ENCODE results near the gene NAXE.
"Not testable (repeated sequence)": the region's sequence is repeated elsewhere in the genome, so short reads cannot be mapped to it uniquely, and the experiment has no call there.

The NAXE gene

DNA sequence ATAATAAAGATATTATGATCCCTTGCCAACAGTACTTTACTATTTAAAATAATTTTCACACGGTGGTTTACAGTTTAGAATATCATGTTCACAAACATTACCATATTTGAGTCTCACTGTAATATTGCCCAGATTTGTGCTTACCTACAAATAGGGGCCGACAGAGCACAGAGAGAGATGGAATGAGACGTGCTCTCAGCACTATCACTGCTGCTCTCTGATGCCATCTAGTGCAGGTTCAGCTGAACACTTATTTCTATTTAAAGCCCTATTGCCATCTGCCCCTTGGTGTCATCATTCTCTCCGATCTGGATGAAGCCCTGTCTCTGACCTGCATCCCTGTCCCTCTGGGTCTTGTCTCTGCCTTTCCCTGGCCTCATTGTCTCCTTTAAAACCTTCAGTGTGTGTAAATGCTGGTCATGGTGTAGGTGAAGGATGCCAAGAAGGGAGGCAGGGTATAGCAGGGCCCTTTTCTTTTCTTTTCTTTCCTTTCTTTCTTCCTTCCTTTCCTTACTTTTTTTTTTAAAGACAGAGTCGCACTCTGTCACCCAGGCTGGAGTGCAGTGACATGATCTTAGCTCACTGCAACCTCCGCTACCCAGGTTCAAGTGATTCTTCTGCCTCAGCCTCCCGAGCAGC, 16.6 kb downstream of the NAXE start:
- H3F3A ChIP-seq (ENCODE audit: insufficient read depth, low read length) = 0 out of 2 replicates have a peak, but pooled peaks cover 4% of the 10 kb centered on the region
- 0 out of 2 replicates have a peak, but pooled peaks cover 5% of the 10 kb centered on the region for H3K4me1 ChIP-seq (ENCODE audit: low read length)
- no peak overlapping the region for H3K27ac ChIP-seq (ENCODE audit: low read length)
- no peaks in the 10 kb centered on the region for H4K20me1 ChIP-seq (ENCODE audit: insufficient read depth, low read length)
- TF ChIP-seq, protein P1, sequence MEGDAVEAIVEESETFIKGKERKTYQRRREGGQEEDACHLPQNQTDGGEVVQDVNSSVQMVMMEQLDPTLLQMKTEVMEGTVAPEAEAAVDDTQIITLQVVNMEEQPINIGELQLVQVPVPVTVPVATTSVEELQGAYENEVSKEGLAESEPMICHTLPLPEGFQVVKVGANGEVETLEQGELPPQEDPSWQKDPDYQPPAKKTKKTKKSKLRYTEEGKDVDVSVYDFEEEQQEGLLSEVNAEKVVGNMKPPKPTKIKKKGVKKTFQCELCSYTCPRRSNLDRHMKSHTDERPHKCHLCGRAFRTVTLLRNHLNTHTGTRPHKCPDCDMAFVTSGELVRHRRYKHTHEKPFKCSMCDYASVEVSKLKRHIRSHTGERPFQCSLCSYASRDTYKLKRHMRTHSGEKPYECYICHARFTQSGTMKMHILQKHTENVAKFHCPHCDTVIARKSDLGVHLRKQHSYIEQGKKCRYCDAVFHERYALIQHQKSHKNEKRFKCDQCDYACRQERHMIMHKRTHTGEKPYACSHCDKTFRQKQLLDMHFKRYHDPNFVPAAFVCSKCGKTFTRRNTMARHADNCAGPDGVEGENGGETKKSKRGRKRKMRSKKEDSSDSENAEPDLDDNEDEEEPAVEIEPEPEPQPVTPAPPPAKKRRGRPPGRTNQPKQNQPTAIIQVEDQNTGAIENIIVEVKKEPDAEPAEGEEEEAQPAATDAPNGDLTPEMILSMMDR (IDR thresholded peaks at IDR 0.05; ENCODE audit: low read length) = peak; percentile 97
- no peak for TF ChIP-seq EZH2 (optimal IDR thresholded peaks at IDR 0.05; ENCODE audit: low read depth, low read length)
- DNase-seq = peak; percentile 92
- H3K9me2 ChIP-seq (replicated peaks; ENCODE audit: insufficient read depth, low read length) = no peaks in the 10 kb centered on the region
- H3K4me2 ChIP-seq (ENCODE audit: low read depth, low read length) = peak overlapping the region; percentile 7; the same call in 1 of the 2 replicates
- H3K79me2 ChIP-seq (ENCODE audit: low read length) = no peaks in the 10 kb centered on the region
- H3K9me3 ChIP-seq (replicated peaks; ENCODE audit: insufficient read depth, low read length) = no peaks in the 10 kb centered on the region
- H3K36me3 ChIP-seq (replicated peaks; ENCODE audit: insufficient read depth, low read length) = no peaks in the 10 kb centered on the region
- H3K9ac ChIP-seq (ENCODE audit: low read length) = no peak overlapping the region
- no peak overlapping the region for H3K4me3 ChIP-seq (ENCODE audit: low read length)
- no peak overlapping the region for H2AFZ ChIP-seq (ENCODE audit: low read length)
- H3K27me3 ChIP-seq (replicated peaks; ENCODE audit: insufficient read depth, low read length) = peaks cover 32% of the 10 kb centered on the region

DNA sequence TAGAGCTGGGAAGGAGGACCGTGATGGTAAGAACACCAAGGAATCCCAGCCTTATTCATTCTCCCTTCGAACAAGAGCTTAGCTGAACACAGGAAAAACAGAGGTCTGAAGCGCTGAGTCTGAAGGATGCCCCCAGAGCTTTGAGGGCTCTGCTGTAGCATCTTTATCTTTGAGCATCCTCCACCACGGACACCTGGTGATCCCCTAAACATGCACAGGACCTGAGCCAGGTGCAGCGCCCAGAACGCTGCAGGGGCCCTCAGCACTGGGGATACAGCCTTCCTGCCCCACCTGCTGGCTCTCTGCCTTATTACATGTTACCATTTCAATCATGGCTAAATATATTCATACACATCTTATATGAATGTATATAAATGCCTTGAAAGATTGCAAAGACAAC, 17.4 kb downstream of the NAXE start:
- Histone ChIP-seq H3K79me2 (ENCODE audit: low read length) (no peaks in the 10 kb centered on the region), H3K36me3 (replicated peaks; ENCODE audit: insufficient read depth, low read length) (no peaks in the 10 kb centered on the region), H3K4me2 (ENCODE audit: low read depth, low read length) (no peak overlapping the region), H3K4me1 (ENCODE audit: low read length) (0 out of 2 replicates have a peak, but pooled peaks cover 5% of the 10 kb centered on the region), H4K20me1 (ENCODE audit: insufficient read depth, low read length) (no peaks in the 10 kb centered on the region), H3K9me3 (replicated peaks; ENCODE audit: insufficient read depth, low read length) (no peaks in the 10 kb centered on the region), H3K27me3 (replicated peaks; ENCODE audit: insufficient read depth, low read length) (peaks cover 40% of the 10 kb centered on the region), H3K27ac (ENCODE audit: low read length) (no peak overlapping the region), H3K9me2 (replicated peaks; ENCODE audit: insufficient read depth, low read length) (no peaks in the 10 kb centered on the region), H3K4me3 (ENCODE audit: low read length) (no peak overlapping the region), H3K9ac (ENCODE audit: low read length) (no peak overlapping the region), H3F3A (ENCODE audit: insufficient read depth, low read length) (0 out of 2 replicates have a peak, but pooled peaks cover 4% of the 10 kb centered on the region), H2AFZ (ENCODE audit: low read length) (no peak overlapping the region)
- DNase-seq = peak; percentile 85
- TF ChIP-seq EZH2 (optimal IDR thresholded peaks at IDR 0.05; ENCODE audit: low read depth, low read length) = no peak
- TF ChIP-seq, protein P1 (IDR thresholded peaks at IDR 0.05; ENCODE audit: low read length) = peak; percentile 88

DNA sequence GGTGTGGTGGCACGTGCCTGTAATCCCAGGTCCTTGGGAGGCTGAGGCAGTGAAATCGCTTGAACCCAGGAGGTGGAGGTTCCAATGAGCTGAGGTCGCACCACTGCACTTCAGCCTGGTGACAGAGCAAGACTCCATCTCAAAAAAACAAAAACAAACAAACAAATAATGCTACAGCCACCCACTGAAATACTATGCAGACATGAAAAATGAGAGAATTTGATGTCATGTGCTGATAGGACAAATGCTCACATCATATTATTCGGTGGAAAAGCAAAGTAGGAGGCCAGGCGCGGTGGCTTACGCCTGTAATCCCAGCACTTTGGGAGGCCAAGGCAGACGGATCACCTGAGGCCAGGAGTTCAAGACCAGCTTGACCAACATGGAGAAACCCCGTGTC, 18.5 kb downstream of the NAXE start:
- not testable (repeated sequence) for H3K36me3 ChIP-seq (replicated peaks; ENCODE audit: insufficient read depth, low read length); H3K9ac ChIP-seq (ENCODE audit: low read length); DNase-seq; H3K4me2 ChIP-seq (ENCODE audit: low read depth, low read length); H3K9me3 ChIP-seq (replicated peaks; ENCODE audit: insufficient read depth, low read length); H3K4me3 ChIP-seq (ENCODE audit: low read length); H3K27ac ChIP-seq (ENCODE audit: low read length); H3K79me2 ChIP-seq (ENCODE audit: low read length); H3K9me2 ChIP-seq (replicated peaks; ENCODE audit: insufficient read depth, low read length); H3F3A ChIP-seq (ENCODE audit: insufficient read depth, low read length); H4K20me1 ChIP-seq (ENCODE audit: insufficient read depth, low read length); H2AFZ ChIP-seq (ENCODE audit: low read length); H3K4me1 ChIP-seq (ENCODE audit: low read length)
- H3K27me3 ChIP-seq (replicated peaks; ENCODE audit: insufficient read depth, low read length) = peaks cover 48% of the 10 kb centered on the region

DNA sequence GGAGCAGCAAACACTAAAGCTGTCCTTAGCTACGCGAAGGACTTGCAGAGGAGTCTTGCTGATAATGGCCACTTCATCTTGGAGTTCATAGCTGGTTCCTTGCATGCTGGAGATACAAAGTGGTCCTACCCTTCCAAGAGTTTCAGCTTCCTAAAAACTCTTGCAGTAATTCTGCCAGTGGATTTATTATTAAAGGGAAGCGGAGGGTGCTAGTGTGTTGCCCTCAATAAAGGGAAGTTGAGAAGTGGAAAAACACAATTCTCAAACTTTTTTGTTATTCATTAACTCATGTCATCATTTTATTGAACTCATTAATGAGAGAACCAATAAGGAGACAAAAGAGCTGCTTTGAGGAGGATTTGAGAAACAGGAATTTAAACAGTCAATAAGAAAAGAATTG, 21.1 kb downstream of the NAXE start:
- no peaks in the 10 kb centered on the region for H3K36me3 ChIP-seq (replicated peaks; ENCODE audit: insufficient read depth, low read length)
- 0 out of 2 replicates have a peak, but pooled peaks cover 5% of the 10 kb centered on the region for H3K4me1 ChIP-seq (ENCODE audit: low read length)
- no peaks in the 10 kb centered on the region for H3K9me2 ChIP-seq (replicated peaks; ENCODE audit: insufficient read depth, low read length)
- H4K20me1 ChIP-seq (ENCODE audit: insufficient read depth, low read length) = no peaks in the 10 kb centered on the region
- no peaks in the 10 kb centered on the region for H3K79me2 ChIP-seq (ENCODE audit: low read length)
- H3F3A ChIP-seq (ENCODE audit: insufficient read depth, low read length) = 0 out of 2 replicates have a peak, but pooled peaks cover 4% of the 10 kb centered on the region
- TF ChIP-seq EZH2 (optimal IDR thresholded peaks at IDR 0.05; ENCODE audit: low read depth, low read length) (no peak), EZH2phosphoT487 (IDR thresholded peaks at IDR 0.05; ENCODE audit: low read length) (no peak)
- TF ChIP-seq, protein P1 (IDR thresholded peaks at IDR 0.05; ENCODE audit: low read length) = no peak
- peaks cover 64% of the 10 kb centered on the region for H3K27me3 ChIP-seq (replicated peaks; ENCODE audit: insufficient read depth, low read length)
- H3K4me3 ChIP-seq (ENCODE audit: low read length) = no peak overlapping the region
- H3K4me2 ChIP-seq (ENCODE audit: low read depth, low read length) = no peak overlapping the region
- no peak overlapping the region for H3K9ac ChIP-seq (ENCODE audit: low read length)
- DNase-seq = no peak
- H2AFZ ChIP-seq (ENCODE audit: low read length) = no peak overlapping the region
- no peak overlapping the region for H3K27ac ChIP-seq (ENCODE audit: low read length)
- H3K9me3 ChIP-seq (replicated peaks; ENCODE audit: insufficient read depth, low read length) = no peaks in the 10 kb centered on the region

Measured in MM.1S (cell line).